ENCODE data around the gene TBX10. TPM values are rescaled to one million over a fixed set of nuclear protein-coding genes. Genes with fewer than 3 reads are reported as not detected.

The TBX10 gene
- total RNA-seq, 2 experiments from 2014 or later: not detected

Other genes starting within 250 kb of the TBX10 start
- gene RAD9A, start 247.8 kb downstream of the TBX10 start, total RNA-seq: 10 to 100 TPM; 65.3 to 67.1 TPM
- 100 to 1,000 TPM; 290 to 311 TPM for gene PPP1CA, start 237.9 kb downstream of the TBX10 start, total RNA-seq
- 100 to 1,000 TPM; 359 to 367 TPM for gene TBC1D10C, start 235.7 kb downstream of the TBX10 start, total RNA-seq
- gene CARNS1, start 224.1 kb downstream of the TBX10 start, total RNA-seq: 1 to 10 TPM; 5.5 to 5.6 TPM
- gene RPS6KB2, start 211.3 kb downstream of the TBX10 start, total RNA-seq: 10 to 100 TPM; 69.0 to 71.4 TPM
- gene PTPRCAP, start 202.1 kb downstream of the TBX10 start, total RNA-seq: 100 to 1,000 TPM; 351 to 371 TPM
- 100 to 1,000 TPM; 168 to 195 TPM for gene CORO1B, start 196.3 kb downstream of the TBX10 start, total RNA-seq
- gene GPR152, start 187.0 kb downstream of the TBX10 start, total RNA-seq: not detected
- gene CABP4, start 184.4 kb downstream of the TBX10 start, total RNA-seq: 1 to 10 TPM; 2.8 to 3.0 TPM
- gene TMEM134, start 170.5 kb downstream of the TBX10 start, total RNA-seq: 10 to 100 TPM; 63.2 to 69.1 TPM
- 100 to 1,000 TPM; 161 to 166 TPM for gene AIP, start 156.7 kb downstream of the TBX10 start, total RNA-seq
- 100 to 1,000 TPM; 125 to 132 TPM for gene PITPNM1, start 134.4 kb downstream of the TBX10 start, total RNA-seq
- gene CDK2AP2, start 131.6 kb downstream of the TBX10 start, total RNA-seq: 100 to 1,000 TPM in 1 of 2 experiments, 10 to 100 TPM in 1; 94.6 to 101 TPM
- not detected for gene CABP2, start 116.3 kb downstream of the TBX10 start, total RNA-seq
- 100 to 1,000 TPM; 211 to 219 TPM for gene GSTP1, start 56.0 kb downstream of the TBX10 start, total RNA-seq
- gene NDUFV1, start 32.8 kb downstream of the TBX10 start, total RNA-seq: 100 to 1,000 TPM; 211 to 219 TPM
- gene NUDT8, start 9.8 kb downstream of the TBX10 start, total RNA-seq: 10 to 100 TPM; 10.9 to 12.4 TPM
- under 1 TPM; 0.33 to 0.57 TPM for gene ACY3, start 11.0 kb upstream of the TBX10 start, total RNA-seq
- gene ALDH3B2, start 34.9 kb upstream of the TBX10 start, total RNA-seq: not detected